Stimulated activated naive CD8-positive, alpha-beta T cell treated with anti-CD3 and anti-CD28 coated beads, Interleukin-15, Interleukin-2, amounts not matched to agents 100 U/mL and 50 U/mL, for 24 hours (primary cell): Measurements from ENCODE around the gene POLR3K.

ENCODE experiments used
- ATAC-seq: fragments of 150-1000 bp; cut with Tn5 transposase; one replicate; pipeline ENCODE4 v1.10.0; 2021
- DNase-seq: peaks from one replicate; pipeline ENCODE4 v3.0.0; 2021

POLR3K gene

GRCh38 chr16:78444-79150 is 25.2 kb upstream of the POLR3K start:
- ATAC-seq (no peak), DNase-seq (no peak)

- DNase-seq (peak; percentile 92), ATAC-seq (peak; percentile 68)
Observed at GRCh38 chr16:77807-78443, 24.5 kb upstream of the POLR3K start, which contains the start of gene MPG. Gene MPG, plus strand, starts transcription at chr16:78225. Its CDS starts 85 bp downstream, at chr16:78310.

- peak; percentile 41 for ATAC-seq
Observed at GRCh38 chr16:77273-77806, 23.9 kb upstream of the POLR3K start.

GRCh38 chr16:76535-77272 is 23.3 kb upstream of the POLR3K start:
- no peak for ATAC-seq
- peak; percentile 33 for DNase-seq

More at GRCh38 chr16:77273-77806, 23.9 kb upstream of the POLR3K start:
- peak; percentile 52 for DNase-seq

GRCh38 chr16:75580-76501 is 22.4 kb upstream of the POLR3K start:
- DNase-seq (no peak), ATAC-seq (no peak)

- DNase-seq (no peak), ATAC-seq (no peak)
Observed at GRCh38 chr16:74747-75334, 21.4 kb upstream of the POLR3K start.

GRCh38 chr16:74051-74746 is 20.8 kb upstream of the POLR3K start:
- DNase-seq (no peak), ATAC-seq (no peak)

- ATAC-seq (peak; percentile 29), DNase-seq (peak; percentile 50)
Observed at GRCh38 chr16:72561-73548, 19.4 kb upstream of the POLR3K start, which contains the start of gene RHBDF1. Gene RHBDF1, minus strand, starts transcription at chr16:72631. Its CDS starts 7,616 bp downstream, at chr16:65015.

- no peak for DNase-seq
Observed at GRCh38 chr16:71540-72401, 18.4 kb upstream of the POLR3K start.

GRCh38 chr16:71210-71539 is 17.8 kb upstream of the POLR3K start:
- ATAC-seq (no peak), DNase-seq (no peak)

More at GRCh38 chr16:71540-72401, 18.4 kb upstream of the POLR3K start:
- no peak for ATAC-seq

GRCh38 chr16:69181-69580 is 15.8 kb upstream of the POLR3K start:
- ATAC-seq (no peak), DNase-seq (no peak)

- DNase-seq (no peak), ATAC-seq (no peak)
Observed at GRCh38 chr16:67884-68789, 14.7 kb upstream of the POLR3K start.

GRCh38 chr16:67183-67791 is 13.9 kb upstream of the POLR3K start:
- ATAC-seq (no peak), DNase-seq (no peak)

GRCh38 chr16:66309-67182 is 13.1 kb upstream of the POLR3K start:
- no peak for DNase-seq
- no peak for ATAC-seq

- ATAC-seq (peak; percentile 83), DNase-seq (peak; percentile 89)
Observed at GRCh38 chr16:65745-66144, 12.3 kb upstream of the POLR3K start.

GRCh38 chr16:64914-65255 is 11.5 kb upstream of the POLR3K start:
- ATAC-seq (no peak), DNase-seq (no peak)
